GM12892 (cell line): ENCODE results near the gene MERTK.
"Not testable (repeated sequence)": the region's sequence is repeated elsewhere in the genome, so short reads cannot be mapped to it uniquely, and the experiment has no call there.

Source experiments
- DNase-seq: peaks from one replicate; pipeline ENCODE4 v3.0.0; 2011; ENCODE audit not compliant: insufficient read length
- FAIRE-seq: peaks from 2 replicates; lab custom pipeline; 2011; peaks lifted over from hg19 to GRCh38; lab: Jason Lieb, UNC
- POLR2A ChIP-seq: IDR thresholded peaks from 2 replicates; pipeline ENCODE4 v1.6.1; 2011; ENCODE audit warnings: low read depth, low read length, control low read depth
- POLR2AphosphoS5 ChIP-seq: IDR thresholded peaks from 2 replicates; pipeline ENCODE4 v1.6.1; 2011; ENCODE audit warnings: low read depth, low read length, control low read depth
- TAF1 ChIP-seq: IDR thresholded peaks from 2 replicates; pipeline ENCODE4 v1.6.1; 2011; ENCODE audit warnings: low read depth, mild to moderate bottlenecking, control low read depth, low read length, borderline replicate concordance

Gene MERTK

GRCh38 chr2:112050316-112050715 lies 151.9 kb downstream of the MERTK start:
- no peak for DNase-seq
- TF ChIP-seq POLR2A (no peak), POLR2AphosphoS5 (no peak), TAF1 (no peak)
- FAIRE-seq, result no peak

- FAIRE-seq, result peak; percentile 87
- TF ChIP-seq TAF1 (no peak), POLR2AphosphoS5 (no peak), POLR2A (no peak)
- DNase-seq, result peak; percentile 76
Measured at GRCh38 chr2:112053917-112054846, 155.8 kb downstream of the MERTK start.

- DNase-seq, result peak; percentile 78
- peak; percentile 77 for FAIRE-seq
Measured at GRCh38 chr2:112054847-112055729, 156.7 kb downstream of the MERTK start, which contains the start of gene TMEM87B. TSS of gene TMEM87B (plus strand) at chr2:112055269. CDS start at chr2:112055592, 323 bp downstream.

GRCh38 chr2:112055730-112056625 lies 157.6 kb downstream of the MERTK start:
- no peak for TF ChIP-seq TAF1
- TF ChIP-seq POLR2A, result no peak
- no peak for TF ChIP-seq POLR2AphosphoS5
- DNase-seq (no peak), FAIRE-seq (no peak)

More at GRCh38 chr2:112054847-112055729, 156.7 kb downstream of the MERTK start, which contains the start of gene TMEM87B:
- TF ChIP-seq POLR2AphosphoS5, result peak; percentile 83
- peak; percentile 84 for TF ChIP-seq POLR2A
- no peak; the same call in 1 of the 2 replicates for TF ChIP-seq TAF1

GRCh38 chr2:112056626-112056987 lies 158.2 kb downstream of the MERTK start:
- DNase-seq (no peak), FAIRE-seq (no peak)
- TF ChIP-seq POLR2AphosphoS5, result no peak
- no peak for TF ChIP-seq TAF1
- TF ChIP-seq POLR2A, result no peak

- FAIRE-seq (no peak), DNase-seq (no peak)
- TF ChIP-seq POLR2AphosphoS5, result no peak
Measured at GRCh38 chr2:112059671-112060070, 161.3 kb downstream of the MERTK start.

GRCh38 chr2:112061299-112061698 lies 162.9 kb downstream of the MERTK start:
- FAIRE-seq (no peak), DNase-seq (no peak)
- TF ChIP-seq POLR2A (no peak), POLR2AphosphoS5 (no peak), TAF1 (no peak)

- TF ChIP-seq POLR2A (no peak), TAF1 (no peak), POLR2AphosphoS5 (no peak)
- no peak for DNase-seq
- FAIRE-seq, result no peak
Measured at GRCh38 chr2:112061840-112062239, 163.4 kb downstream of the MERTK start.

- FAIRE-seq (no peak), DNase-seq (no peak)
- no peak for TF ChIP-seq TAF1
- no peak for TF ChIP-seq POLR2AphosphoS5
- TF ChIP-seq POLR2A, result no peak
Measured at GRCh38 chr2:112062894-112063293, 164.5 kb downstream of the MERTK start.

GRCh38 chr2:112065486-112065885 lies 167.1 kb downstream of the MERTK start:
- TF ChIP-seq POLR2AphosphoS5 (no peak), POLR2A (no peak), TAF1 (no peak)
- FAIRE-seq (no peak), DNase-seq (no peak)

- DNase-seq, result no peak
- no peak for FAIRE-seq
- TF ChIP-seq POLR2AphosphoS5 (no peak), TAF1 (no peak), POLR2A (no peak)
Measured at GRCh38 chr2:112065966-112066365, 167.6 kb downstream of the MERTK start.

GRCh38 chr2:112069794-112070193 lies 171.4 kb downstream of the MERTK start:
- not testable (repeated sequence) for DNase-seq, FAIRE-seq
